HUES6 (cell line): Measurements from ENCODE around the gene CCNB2.

Experiments
- H3K27ac ChIP-seq: 2 replicates; pipeline ENCODE4 v1.7.0; 2013; ENCODE audit warnings: low read depth, mild to moderate bottlenecking, low read length, inconsistent platforms
- H3K27me3 ChIP-seq: 2 replicates; pipeline ENCODE4 v1.6.1; 2013; ENCODE audit warnings: low read length; ENCODE audit not compliant: control insufficient read depth, insufficient read depth
- H3K36me3 ChIP-seq: 2 replicates; pipeline ENCODE4 v1.6.1; 2013; ENCODE audit warnings: low read length; ENCODE audit not compliant: control insufficient read depth, insufficient read depth
- H3K4me1 ChIP-seq: 2 replicates; pipeline ENCODE4 v1.6.1; 2013; ENCODE audit warnings: low read length; ENCODE audit not compliant: control insufficient read depth, insufficient read depth
- H3K4me3 ChIP-seq: 2 replicates; pipeline ENCODE4 v1.5.1; 2013; ENCODE audit warnings: low read depth, low read length
- H3K9ac ChIP-seq: one replicate; pipeline ENCODE4 v1.6.1; 2013; ENCODE audit warnings: mild to moderate bottlenecking, low read length
- H3K9me3 ChIP-seq: 2 replicates; pipeline ENCODE4 v1.6.1; 2013; ENCODE audit warnings: low read depth, low read length; ENCODE audit not compliant: control insufficient read depth, insufficient read depth

Gene CCNB2

GRCh38 chr15:59166166-59166565 is 61.2 kb downstream of the CCNB2 start:
- no peak overlapping the region for H3K9ac ChIP-seq
- H3K27me3 ChIP-seq = no peaks in the 10 kb centered on the region
- H3K27ac ChIP-seq = 0 out of 2 replicates have a peak overlapping the region, but pooled peaks have one; percentile 51
- H3K4me1 ChIP-seq = no peaks in the 10 kb centered on the region
- H3K4me3 ChIP-seq = no peak overlapping the region
- H3K9me3 ChIP-seq = no peaks in the 10 kb centered on the region
- peaks cover 63% of the 10 kb centered on the region for H3K36me3 ChIP-seq

GRCh38 chr15:59166601-59167265 is 61.8 kb downstream of the CCNB2 start:
- no peaks in the 10 kb centered on the region for H3K27me3 ChIP-seq
- H3K36me3 ChIP-seq = peaks cover 64% of the 10 kb centered on the region
- H3K9ac ChIP-seq = no peak overlapping the region
- no peak overlapping the region for H3K4me3 ChIP-seq
- no peaks in the 10 kb centered on the region for H3K9me3 ChIP-seq
- 0 out of 2 replicates have a peak overlapping the region, but pooled peaks have one; percentile 51 for H3K27ac ChIP-seq
- H3K4me1 ChIP-seq = no peaks in the 10 kb centered on the region

DNA sequence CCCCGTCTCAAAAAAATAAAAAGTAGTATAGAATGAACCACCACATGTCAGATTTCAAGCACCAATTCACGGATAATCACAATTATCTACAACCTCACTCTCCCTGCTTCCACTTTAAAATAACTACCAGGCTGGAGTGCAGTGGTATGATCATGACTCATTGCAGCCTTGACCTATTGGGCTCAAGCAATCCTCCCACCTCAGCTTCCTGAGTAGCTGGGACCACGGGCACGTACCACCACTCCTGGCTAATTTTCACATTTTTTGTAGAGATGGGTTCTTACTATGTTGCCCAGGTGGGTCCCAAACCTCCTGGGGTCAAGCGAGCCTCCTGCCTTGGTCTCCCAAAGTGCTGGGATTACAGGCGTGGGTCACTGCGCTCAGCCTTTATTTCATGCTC is 63.6 kb downstream of the CCNB2 start:
- Histone ChIP-seq H3K27me3 (no peaks in the 10 kb centered on the region), H3K4me1 (no peaks in the 10 kb centered on the region), H3K27ac (no peak overlapping the region), H3K4me3 (no peak overlapping the region), H3K9ac (no peak overlapping the region), H3K9me3 (no peaks in the 10 kb centered on the region), H3K36me3 (peaks cover 69% of the 10 kb centered on the region)

- Histone ChIP-seq H3K9ac (no peak overlapping the region), H3K36me3 (peaks cover 71% of the 10 kb centered on the region), H3K27ac (no peak overlapping the region), H3K27me3 (no peaks in the 10 kb centered on the region), H3K4me3 (no peak overlapping the region), H3K9me3 (no peaks in the 10 kb centered on the region), H3K4me1 (no peaks in the 10 kb centered on the region)
These were observed 64.3 kb downstream of the CCNB2 start for GRCh38 chr15:59169251-59169708.

- Histone ChIP-seq H3K4me1 (no peaks in the 10 kb centered on the region), H3K27me3 (no peaks in the 10 kb centered on the region), H3K9ac (no peak overlapping the region), H3K9me3 (no peaks in the 10 kb centered on the region), H3K36me3 (peaks cover 63% of the 10 kb centered on the region), H3K27ac (no peak overlapping the region), H3K4me3 (no peak overlapping the region)
These were observed 65.5 kb downstream of the CCNB2 start for GRCh38 chr15:59170295-59171066.

GRCh38 chr15:59171067-59171397 is 66.1 kb downstream of the CCNB2 start:
- no peak overlapping the region for H3K27ac ChIP-seq
- no peaks in the 10 kb centered on the region for H3K4me1 ChIP-seq
- no peaks in the 10 kb centered on the region for H3K9me3 ChIP-seq
- H3K27me3 ChIP-seq = no peaks in the 10 kb centered on the region
- no peak overlapping the region for H3K4me3 ChIP-seq
- peaks cover 62% of the 10 kb centered on the region for H3K36me3 ChIP-seq
- no peak overlapping the region for H3K9ac ChIP-seq

- no peak overlapping the region for H3K4me3 ChIP-seq
- H3K9ac ChIP-seq = no peak overlapping the region
- H3K27me3 ChIP-seq = no peaks in the 10 kb centered on the region
- H3K27ac ChIP-seq = no peak overlapping the region
- peaks cover 64% of the 10 kb centered on the region for H3K36me3 ChIP-seq
- no peaks in the 10 kb centered on the region for H3K9me3 ChIP-seq
- no peaks in the 10 kb centered on the region for H3K4me1 ChIP-seq
These were observed 67.4 kb downstream of the CCNB2 start for GRCh38 chr15:59172289-59172901.

DNA sequence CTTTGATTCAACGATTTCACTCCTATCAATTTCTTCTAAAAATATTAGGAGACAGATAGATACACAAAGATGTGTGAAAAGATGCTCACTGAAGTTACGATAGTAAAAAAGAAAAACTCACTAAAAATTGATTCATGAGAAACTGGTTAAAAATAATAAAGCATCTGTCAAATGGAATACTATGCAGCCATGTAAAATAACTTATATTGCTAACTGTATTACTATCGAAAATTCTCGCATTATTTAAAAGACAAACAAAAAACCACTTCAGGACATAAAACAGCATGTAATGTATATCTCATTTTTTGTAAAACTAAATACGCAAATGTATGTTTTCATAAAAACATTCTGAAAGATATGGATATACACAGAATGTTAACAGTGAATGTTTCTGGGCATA is 68.2 kb downstream of the CCNB2 start:
- Histone ChIP-seq H3K36me3 (peaks cover 70% of the 10 kb centered on the region), H3K27me3 (no peaks in the 10 kb centered on the region), H3K27ac (no peak overlapping the region), H3K9me3 (no peaks in the 10 kb centered on the region), H3K9ac (no peak overlapping the region), H3K4me1 (no peaks in the 10 kb centered on the region), H3K4me3 (no peak overlapping the region)

DNA sequence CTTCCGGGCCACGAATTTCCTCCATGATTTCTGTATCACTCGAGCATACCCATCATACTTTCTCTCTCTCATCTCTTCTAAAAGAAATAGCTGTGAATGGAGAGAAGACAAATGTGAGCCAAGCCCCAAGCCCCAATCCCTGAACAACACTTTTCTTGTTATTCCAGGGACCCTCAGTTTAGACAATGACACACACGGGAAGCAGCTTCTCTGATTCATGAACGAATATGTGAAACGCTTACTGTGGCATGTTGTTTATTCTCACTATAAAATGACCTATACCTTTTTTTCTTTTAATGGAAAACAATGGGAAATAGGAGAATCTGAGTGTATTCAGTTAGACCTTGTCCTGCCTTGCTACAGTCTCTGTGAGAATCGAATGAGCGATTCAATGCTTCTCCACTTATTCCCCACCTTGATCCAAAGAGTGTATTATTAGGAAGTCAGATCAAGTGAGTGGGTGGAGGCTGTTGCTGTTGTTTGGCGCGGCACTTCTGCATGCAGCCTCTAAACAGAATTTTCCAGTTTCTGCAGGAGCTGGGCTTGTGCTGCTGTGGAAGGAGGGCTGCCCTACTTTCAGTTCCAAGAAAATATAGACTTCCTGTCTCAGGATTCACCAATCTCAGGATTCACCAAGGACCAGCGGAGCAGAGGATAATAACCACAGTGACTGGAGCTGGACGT is 69.3 kb downstream of the CCNB2 start:
- Histone ChIP-seq H3K36me3 (peaks cover 65% of the 10 kb centered on the region), H3K9me3 (no peaks in the 10 kb centered on the region), H3K27ac (no peak overlapping the region), H3K27me3 (no peaks in the 10 kb centered on the region), H3K9ac (no peak overlapping the region), H3K4me3 (no peak overlapping the region), H3K4me1 (no peaks in the 10 kb centered on the region)
